Measurements from ENCODE around the gene TRAF3.

Gene TRAF3

GRCh38 chr14:102947321-102948103 is 170.3 kb downstream of the TRAF3 start:
- in situ Hi-C loops (cut with HindIII; ENCODE audit: low sequenced_read_pairs), result no loop called here

- in situ Hi-C loops (cut with HindIII; ENCODE audit: low sequenced_read_pairs), result no loop called here
Observed at GRCh38 chr14:102948698-102949061, 171.4 kb downstream of the TRAF3 start.

GRCh38 chr14:102949062-102949800 is 172.0 kb downstream of the TRAF3 start:
- in situ Hi-C loops (cut with HindIII; ENCODE audit: low sequenced_read_pairs), result no loop called here

- in situ Hi-C loops (cut with HindIII; ENCODE audit: low sequenced_read_pairs), result no loop called here
Observed at GRCh38 chr14:102949801-102950451, 172.7 kb downstream of the TRAF3 start.

GRCh38 chr14:102951034-102951433 is 173.8 kb downstream of the TRAF3 start:
- in situ Hi-C loops (cut with HindIII; ENCODE audit: low sequenced_read_pairs), result no loop called here

GRCh38 chr14:102951799-102952198 is 174.6 kb downstream of the TRAF3 start:
- in situ Hi-C loops (cut with HindIII; ENCODE audit: low sequenced_read_pairs), result no loop called here

GRCh38 chr14:102952276-102952675 is 175.0 kb downstream of the TRAF3 start:
- in situ Hi-C loops (cut with HindIII; ENCODE audit: low sequenced_read_pairs), result no loop called here

- in situ Hi-C loops (cut with HindIII; ENCODE audit: low sequenced_read_pairs), result no loop called here
Observed at GRCh38 chr14:102953100-102953499, 175.9 kb downstream of the TRAF3 start.

- in situ Hi-C loops (cut with HindIII; ENCODE audit: low sequenced_read_pairs), result no loop called here
Observed at GRCh38 chr14:102954081-102954789, 177.0 kb downstream of the TRAF3 start.

GRCh38 chr14:102955636-102956408 is 178.6 kb downstream of the TRAF3 start:
- in situ Hi-C loops (cut with HindIII; ENCODE audit: low sequenced_read_pairs), result no loop called here

- in situ Hi-C loops (cut with HindIII; ENCODE audit: low sequenced_read_pairs), result no loop called here
Observed at GRCh38 chr14:102957222-102957621, 180.0 kb downstream of the TRAF3 start.

- in situ Hi-C loops (cut with HindIII; ENCODE audit: low sequenced_read_pairs), result no loop called here
Observed at GRCh38 chr14:102958461-102958860, 181.2 kb downstream of the TRAF3 start.

Measured in endothelial cell of hepatic sinusoid (primary cell).